IPS-15b (cell line): ENCODE results near the gene MPHOSPH10.
"Not testable (repeated sequence)": the region's sequence is repeated elsewhere in the genome, so short reads cannot be mapped to it uniquely, and the experiment has no call there.

ENCODE experiments used
- H3K27me3 ChIP-seq: one replicate; pipeline ENCODE4 v1.6.1; 2013; ENCODE audit warnings: low read length; ENCODE audit not compliant: control insufficient read depth, insufficient read depth
- H3K36me3 ChIP-seq: one replicate; pipeline ENCODE4 v1.6.1; 2013; ENCODE audit warnings: low read length; ENCODE audit not compliant: control insufficient read depth, insufficient read depth
- H3K4me1 ChIP-seq: one replicate; pipeline ENCODE4 v1.6.1; 2013; ENCODE audit warnings: mild to moderate bottlenecking, low read length; ENCODE audit not compliant: control insufficient read depth, insufficient read depth
- H3K4me3 ChIP-seq: one replicate; pipeline ENCODE4 v1.5.1; 2013; ENCODE audit warnings: low read depth, low read length
- H3K9ac ChIP-seq: one replicate; pipeline ENCODE4 v1.6.1; 2013; ENCODE audit warnings: low read depth, mild to moderate bottlenecking, low read length
- H3K9me3 ChIP-seq: one replicate; pipeline ENCODE4 v1.6.1; 2013; ENCODE audit warnings: mild to moderate bottlenecking, low read length; ENCODE audit not compliant: control insufficient read depth, insufficient read depth

MPHOSPH10 gene

GRCh38 chr2:71154279-71154678 is 23.8 kb downstream of the MPHOSPH10 start:
- Histone ChIP-seq H3K9ac (no peak overlapping the region), H3K4me1 (peaks cover 2% of the 10 kb centered on the region), H3K36me3 (peaks cover 5% of the 10 kb centered on the region), H3K4me3 (no peak overlapping the region), H3K9me3 (no peaks in the 10 kb centered on the region), H3K27me3 (no peaks in the 10 kb centered on the region)

- H3K4me1 ChIP-seq = peaks cover 2% of the 10 kb centered on the region
- H3K36me3 ChIP-seq = peaks cover 4% of the 10 kb centered on the region
- no peak overlapping the region for H3K4me3 ChIP-seq
- no peaks in the 10 kb centered on the region for H3K9me3 ChIP-seq
- H3K27me3 ChIP-seq = no peaks in the 10 kb centered on the region
- no peak overlapping the region for H3K9ac ChIP-seq
Measured at GRCh38 chr2:71154798-71155197, 24.4 kb downstream of the MPHOSPH10 start.

GRCh38 chr2:71155846-71156245 is 25.4 kb downstream of the MPHOSPH10 start:
- Histone ChIP-seq H3K36me3 (no peaks in the 10 kb centered on the region), H3K27me3 (no peaks in the 10 kb centered on the region), H3K9me3 (no peaks in the 10 kb centered on the region), H3K9ac (no peak overlapping the region), H3K4me1 (peaks cover 2% of the 10 kb centered on the region), H3K4me3 (no peak overlapping the region)

- Histone ChIP-seq H3K9me3 (no peaks in the 10 kb centered on the region), H3K9ac (no peak overlapping the region), H3K36me3 (no peaks in the 10 kb centered on the region), H3K27me3 (no peaks in the 10 kb centered on the region), H3K4me1 (peaks cover 2% of the 10 kb centered on the region), H3K4me3 (no peak overlapping the region)
Measured at GRCh38 chr2:71156573-71156972, 26.1 kb downstream of the MPHOSPH10 start.

- Histone ChIP-seq H3K27me3 (no peaks in the 10 kb centered on the region), H3K9me3 (no peaks in the 10 kb centered on the region), H3K9ac (no peak overlapping the region), H3K4me3 (peak overlapping the region; percentile 26), H3K4me1 (peaks cover 2% of the 10 kb centered on the region), H3K36me3 (no peaks in the 10 kb centered on the region)
Measured at GRCh38 chr2:71157124-71157793, 26.8 kb downstream of the MPHOSPH10 start.

- no peaks in the 10 kb centered on the region for H3K27me3 ChIP-seq
- no peak overlapping the region for H3K4me3 ChIP-seq
- H3K9me3 ChIP-seq = no peaks in the 10 kb centered on the region
- no peaks in the 10 kb centered on the region for H3K36me3 ChIP-seq
- no peaks in the 10 kb centered on the region for H3K4me1 ChIP-seq
- H3K9ac ChIP-seq = no peak overlapping the region
Measured at GRCh38 chr2:71166812-71167211, 36.4 kb downstream of the MPHOSPH10 start.

- H3K4me1 ChIP-seq = no peaks in the 10 kb centered on the region
- no peaks in the 10 kb centered on the region for H3K36me3 ChIP-seq
- H3K4me3 ChIP-seq = no peak overlapping the region
- H3K27me3 ChIP-seq = no peaks in the 10 kb centered on the region
- no peaks in the 10 kb centered on the region for H3K9me3 ChIP-seq
- no peak overlapping the region for H3K9ac ChIP-seq
Measured at GRCh38 chr2:71173096-71173495, 42.7 kb downstream of the MPHOSPH10 start.

- no peak overlapping the region for H3K9ac ChIP-seq
- no peaks in the 10 kb centered on the region for H3K27me3 ChIP-seq
- H3K4me3 ChIP-seq = no peak overlapping the region
- no peaks in the 10 kb centered on the region for H3K9me3 ChIP-seq
- H3K36me3 ChIP-seq = no peaks in the 10 kb centered on the region
- H3K4me1 ChIP-seq = no peaks in the 10 kb centered on the region
Measured at GRCh38 chr2:71174207-71174606, 43.8 kb downstream of the MPHOSPH10 start.

- H3K27me3 ChIP-seq, H3K9ac ChIP-seq, H3K9me3 ChIP-seq, H3K4me1 ChIP-seq, H3K36me3 ChIP-seq, H3K4me3 ChIP-seq: not testable (repeated sequence)
Measured at GRCh38 chr2:71178836-71179235, 48.4 kb downstream of the MPHOSPH10 start.

- no peaks in the 10 kb centered on the region for H3K27me3 ChIP-seq
- H3K9me3 ChIP-seq = no peaks in the 10 kb centered on the region
- H3K36me3 ChIP-seq = no peaks in the 10 kb centered on the region
- no peak overlapping the region for H3K4me3 ChIP-seq
- no peak overlapping the region for H3K9ac ChIP-seq
- H3K4me1 ChIP-seq = peaks cover 2% of the 10 kb centered on the region
Measured at GRCh38 chr2:71181316-71181715, 50.9 kb downstream of the MPHOSPH10 start.

- peaks cover 15% of the 10 kb centered on the region for H3K4me1 ChIP-seq
- H3K4me3 ChIP-seq, H3K9me3 ChIP-seq, H3K36me3 ChIP-seq, H3K9ac ChIP-seq, H3K27me3 ChIP-seq: not testable (repeated sequence)
Measured at GRCh38 chr2:71183306-71184115, 53.1 kb downstream of the MPHOSPH10 start.

- H3K36me3 ChIP-seq = no peaks in the 10 kb centered on the region
- H3K27me3 ChIP-seq = no peaks in the 10 kb centered on the region
- H3K4me1 ChIP-seq = peaks cover 15% of the 10 kb centered on the region
- no peaks in the 10 kb centered on the region for H3K9me3 ChIP-seq
- H3K4me3 ChIP-seq = no peak overlapping the region
- H3K9ac ChIP-seq = no peak overlapping the region
Measured at GRCh38 chr2:71186973-71187372, 56.5 kb downstream of the MPHOSPH10 start.
